ENCODE data around the gene ENOX2.

The ENOX2 gene

GRCh38 chrX:130593911-130594310, 309.1 kb downstream of the ENOX2 start:
- H3K9me3 ChIP-seq (ENCODE audit: insufficient read depth, low read length) = no peaks in the 10 kb centered on the region
- H3K4me1 ChIP-seq (ENCODE audit: insufficient read depth, insufficient read length) = no peaks in the 10 kb centered on the region
- no peak for DNase-seq (ENCODE audit: low read depth, low spot score)
- H3K36me3 ChIP-seq (ENCODE audit: insufficient read depth, insufficient read length, low read length) = no peaks in the 10 kb centered on the region
- no peak for TF ChIP-seq YY1 (IDR thresholded peaks at IDR 0.05; ENCODE audit: insufficient read depth, insufficient read length)
- TF ChIP-seq ZNF274 (IDR thresholded peaks at IDR 0.05; ENCODE audit: low read depth, low read length) = no peak
- no peak for TF ChIP-seq SUZ12 (IDR thresholded peaks at IDR 0.05; ENCODE audit: extremely low read depth, insufficient read depth, insufficient read length)
- H3K4me3 ChIP-seq (ENCODE audit: insufficient read length, low read depth) = no peak overlapping the region
- no peaks in the 10 kb centered on the region for H3K27me3 ChIP-seq (ENCODE audit: insufficient read depth, insufficient read length)
- H3K9ac ChIP-seq (ENCODE audit: insufficient read length, low read depth) = no peak overlapping the region

GRCh38 chrX:130592204-130592603, 310.8 kb downstream of the ENOX2 start:
- no peak overlapping the region for H3K9ac ChIP-seq (ENCODE audit: insufficient read length, low read depth)
- H3K4me3 ChIP-seq (ENCODE audit: insufficient read length, low read depth) = no peak overlapping the region
- no peak for DNase-seq (ENCODE audit: low read depth, low spot score)
- TF ChIP-seq SUZ12 (IDR thresholded peaks at IDR 0.05; ENCODE audit: extremely low read depth, insufficient read depth, insufficient read length) (no peak), ZNF274 (IDR thresholded peaks at IDR 0.05; ENCODE audit: low read depth, low read length) (no peak), YY1 (IDR thresholded peaks at IDR 0.05; ENCODE audit: insufficient read depth, insufficient read length) (no peak)
- no peaks in the 10 kb centered on the region for H3K4me1 ChIP-seq (ENCODE audit: insufficient read depth, insufficient read length)
- H3K9me3 ChIP-seq (ENCODE audit: insufficient read depth, low read length) = no peaks in the 10 kb centered on the region
- H3K36me3 ChIP-seq (ENCODE audit: insufficient read depth, insufficient read length, low read length) = no peaks in the 10 kb centered on the region
- no peaks in the 10 kb centered on the region for H3K27me3 ChIP-seq (ENCODE audit: insufficient read depth, insufficient read length)

DNA sequence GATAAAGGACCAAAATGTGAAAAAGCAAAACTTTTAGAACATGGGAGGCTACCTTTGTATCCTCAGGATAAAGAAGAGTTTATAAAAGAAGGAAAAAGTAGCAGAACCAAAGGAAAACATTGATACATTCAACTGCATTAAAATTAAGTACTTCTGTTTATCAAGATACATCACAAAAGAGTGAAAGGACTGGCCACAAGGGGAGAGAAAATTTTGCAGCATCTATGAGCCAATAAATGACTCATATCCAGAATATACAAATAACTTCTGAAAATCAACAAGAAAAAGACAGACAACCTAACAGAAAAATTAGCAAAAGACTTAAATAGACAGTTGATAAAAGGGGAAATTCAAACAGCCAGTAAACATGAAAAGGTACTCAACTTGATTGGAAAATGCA, 324.1 kb downstream of the ENOX2 start:
- Histone ChIP-seq H3K9me3 (ENCODE audit: insufficient read depth, low read length) (no peaks in the 10 kb centered on the region), H3K4me3 (ENCODE audit: insufficient read length, low read depth) (no peak overlapping the region), H3K36me3 (ENCODE audit: insufficient read depth, insufficient read length, low read length) (no peaks in the 10 kb centered on the region), H3K4me1 (ENCODE audit: insufficient read depth, insufficient read length) (no peaks in the 10 kb centered on the region), H3K9ac (ENCODE audit: insufficient read length, low read depth) (no peak overlapping the region), H3K27me3 (ENCODE audit: insufficient read depth, insufficient read length) (no peaks in the 10 kb centered on the region)
- no peak for DNase-seq (ENCODE audit: low read depth, low spot score)
- TF ChIP-seq SUZ12 (IDR thresholded peaks at IDR 0.05; ENCODE audit: extremely low read depth, insufficient read depth, insufficient read length) (no peak), ZNF274 (IDR thresholded peaks at IDR 0.05; ENCODE audit: low read depth, low read length) (no peak), YY1 (IDR thresholded peaks at IDR 0.05; ENCODE audit: insufficient read depth, insufficient read length) (no peak)

DNA sequence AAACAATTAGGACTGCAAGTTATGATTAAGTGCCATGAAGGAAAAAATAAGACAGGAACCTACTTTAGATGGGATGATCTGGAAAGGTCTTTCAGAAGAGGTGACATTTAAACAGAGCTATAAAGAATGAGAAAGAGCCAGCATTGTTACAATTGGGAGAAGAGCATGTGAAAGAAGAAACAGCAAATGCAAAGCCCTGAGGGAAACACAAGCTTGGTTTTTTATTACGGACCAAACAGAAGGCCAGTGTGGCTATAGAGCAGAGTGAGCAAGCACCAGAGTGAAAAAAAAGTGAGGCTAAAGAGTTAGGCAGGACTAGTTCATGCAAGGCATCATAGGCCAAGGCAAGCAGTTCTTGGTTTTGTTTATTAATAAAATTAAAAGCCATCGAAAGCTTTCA, 325.6 kb downstream of the ENOX2 start:
- Histone ChIP-seq H3K36me3 (ENCODE audit: insufficient read depth, insufficient read length, low read length) (no peaks in the 10 kb centered on the region), H3K9ac (ENCODE audit: insufficient read length, low read depth) (no peak overlapping the region), H3K4me3 (ENCODE audit: insufficient read length, low read depth) (no peak overlapping the region), H3K9me3 (ENCODE audit: insufficient read depth, low read length) (no peaks in the 10 kb centered on the region), H3K27me3 (ENCODE audit: insufficient read depth, insufficient read length) (no peaks in the 10 kb centered on the region), H3K4me1 (ENCODE audit: insufficient read depth, insufficient read length) (no peaks in the 10 kb centered on the region)
- TF ChIP-seq YY1 (IDR thresholded peaks at IDR 0.05; ENCODE audit: insufficient read depth, insufficient read length) (no peak), SUZ12 (IDR thresholded peaks at IDR 0.05; ENCODE audit: extremely low read depth, insufficient read depth, insufficient read length) (no peak), ZNF274 (IDR thresholded peaks at IDR 0.05; ENCODE audit: low read depth, low read length) (no peak)
- no peak for DNase-seq (ENCODE audit: low read depth, low spot score)

DNA sequence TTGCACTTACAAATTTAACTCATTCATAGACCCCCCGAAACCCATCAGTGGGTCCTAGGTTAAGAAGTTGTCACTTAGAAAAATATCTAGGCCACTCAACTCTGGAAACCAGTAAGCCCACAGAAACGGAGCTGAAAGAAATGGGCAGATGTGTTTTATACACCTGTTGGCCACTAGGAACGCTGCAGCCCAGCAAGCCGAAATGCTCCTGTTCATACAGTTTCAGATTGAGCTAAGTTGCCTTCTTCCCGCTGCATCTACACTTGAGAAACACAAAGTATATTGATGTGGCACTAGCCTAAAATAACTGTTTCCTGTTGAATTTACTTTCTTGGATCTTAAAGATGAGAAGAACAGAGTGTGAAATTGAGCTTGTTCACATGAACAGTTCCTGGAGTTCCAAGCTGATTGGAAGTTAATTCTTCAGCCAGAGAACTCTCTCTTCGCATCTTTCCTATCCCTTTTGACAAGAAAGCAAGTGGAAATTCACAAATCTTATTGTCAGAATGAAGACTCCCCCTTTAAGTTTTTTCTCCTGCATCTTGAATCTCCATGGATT, 327.1 kb downstream of the ENOX2 start:
- DNase-seq (ENCODE audit: low read depth, low spot score) = peak; percentile 5
- no peak overlapping the region for H3K9ac ChIP-seq (ENCODE audit: insufficient read length, low read depth)
- H3K36me3 ChIP-seq (ENCODE audit: insufficient read depth, insufficient read length, low read length) = no peaks in the 10 kb centered on the region
- H3K4me1 ChIP-seq (ENCODE audit: insufficient read depth, insufficient read length) = no peaks in the 10 kb centered on the region
- no peaks in the 10 kb centered on the region for H3K27me3 ChIP-seq (ENCODE audit: insufficient read depth, insufficient read length)
- H3K4me3 ChIP-seq (ENCODE audit: insufficient read length, low read depth) = no peak overlapping the region
- no peaks in the 10 kb centered on the region for H3K9me3 ChIP-seq (ENCODE audit: insufficient read depth, low read length)
- no peak for TF ChIP-seq ZNF274 (IDR thresholded peaks at IDR 0.05; ENCODE audit: low read depth, low read length)
- no peak for TF ChIP-seq YY1 (IDR thresholded peaks at IDR 0.05; ENCODE audit: insufficient read depth, insufficient read length)
- TF ChIP-seq SUZ12 (IDR thresholded peaks at IDR 0.05; ENCODE audit: extremely low read depth, insufficient read depth, insufficient read length) = no peak

All from NT2/D1 (cell line).